Measurements from ENCODE around the gene PTMA. TPM values are rescaled to one million over a fixed set of nuclear protein-coding genes. Genes with fewer than 3 reads are reported as not detected.
A peak's percentile ranks its signal among the peaks of the same experiment; 100 is the strongest.

The PTMA gene
- total and polyA plus RNA-seq, 9 of the 15 experiments (the other 6 are each of a cell fraction or from before 2014, with no cell fraction given), result 429 to 2,322 (median 1,578) TPM

- TF ChIP-seq E2F3 (CRISPR knock-in tag; IDR thresholded peaks at IDR 0.05), result 0 out of 2 replicates have a peak, but pooled peaks have one; percentile 42
- no peak for TF ChIP-seq DPF2 (IDR thresholded peaks at IDR 0.05)
- TF ChIP-seq ZNF408 (CRISPR knock-in tag; IDR thresholded peaks at IDR 0.05; ENCODE audit: low read depth), result no peak
- peak in 1 of 2 experiments; percentile 47; a peak in 1 of 4 replicates for TF ChIP-seq SRF (CRISPR knock-in tag; IDR thresholded peaks at IDR 0.05)
- TF ChIP-seq, protein P1, sequence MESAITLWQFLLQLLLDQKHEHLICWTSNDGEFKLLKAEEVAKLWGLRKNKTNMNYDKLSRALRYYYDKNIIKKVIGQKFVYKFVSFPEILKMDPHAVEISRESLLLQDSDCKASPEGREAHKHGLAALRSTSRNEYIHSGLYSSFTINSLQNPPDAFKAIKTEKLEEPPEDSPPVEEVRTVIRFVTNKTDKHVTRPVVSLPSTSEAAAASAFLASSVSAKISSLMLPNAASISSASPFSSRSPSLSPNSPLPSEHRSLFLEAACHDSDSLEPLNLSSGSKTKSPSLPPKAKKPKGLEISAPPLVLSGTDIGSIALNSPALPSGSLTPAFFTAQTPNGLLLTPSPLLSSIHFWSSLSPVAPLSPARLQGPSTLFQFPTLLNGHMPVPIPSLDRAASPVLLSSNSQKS (CRISPR knock-in tag; IDR thresholded peaks at IDR 0.05), result no peak
- no peak for TF ChIP-seq ZNF398 (CRISPR knock-in tag; IDR thresholded peaks at IDR 0.05)
- TF ChIP-seq ELF4 (CRISPR knock-in tag; IDR thresholded peaks at IDR 0.05), result no peak
- TF ChIP-seq, protein P2, sequence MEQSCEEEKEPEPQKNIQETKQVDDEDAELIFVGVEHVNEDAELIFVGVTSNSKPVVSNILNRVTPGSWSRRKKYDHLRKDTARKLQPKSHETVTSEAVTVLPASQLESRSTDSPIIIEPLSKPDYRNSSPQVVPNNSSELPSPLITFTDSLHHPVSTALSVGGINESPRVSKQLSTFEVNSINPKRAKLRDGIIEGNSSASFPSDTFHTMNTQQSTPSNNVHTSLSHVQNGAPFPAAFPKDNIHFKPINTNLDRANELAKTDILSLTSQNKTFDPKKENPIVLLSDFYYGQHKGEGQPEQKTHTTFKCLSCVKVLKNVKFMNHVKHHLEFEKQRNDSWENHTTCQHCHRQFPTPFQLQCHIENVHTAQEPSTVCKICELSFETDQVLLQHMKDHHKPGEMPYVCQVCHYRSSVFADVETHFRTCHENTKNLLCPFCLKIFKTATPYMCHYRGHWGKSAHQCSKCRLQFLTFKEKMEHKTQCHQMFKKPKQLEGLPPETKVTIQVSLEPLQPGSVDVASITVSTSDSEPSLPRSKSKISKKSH (CRISPR knock-in tag; IDR thresholded peaks at IDR 0.05), result no peak
- TF ChIP-seq ZBTB9 (CRISPR knock-in tag; IDR thresholded peaks at IDR 0.05), result 0 out of 2 replicates have a peak, but pooled peaks have one; percentile 61
- no peak for TF ChIP-seq CBFB (CRISPR knock-in tag; IDR thresholded peaks at IDR 0.05)
- no peak for TF ChIP-seq PTRF (tag; IDR thresholded peaks at IDR 0.05)
- TF ChIP-seq, protein P3, sequence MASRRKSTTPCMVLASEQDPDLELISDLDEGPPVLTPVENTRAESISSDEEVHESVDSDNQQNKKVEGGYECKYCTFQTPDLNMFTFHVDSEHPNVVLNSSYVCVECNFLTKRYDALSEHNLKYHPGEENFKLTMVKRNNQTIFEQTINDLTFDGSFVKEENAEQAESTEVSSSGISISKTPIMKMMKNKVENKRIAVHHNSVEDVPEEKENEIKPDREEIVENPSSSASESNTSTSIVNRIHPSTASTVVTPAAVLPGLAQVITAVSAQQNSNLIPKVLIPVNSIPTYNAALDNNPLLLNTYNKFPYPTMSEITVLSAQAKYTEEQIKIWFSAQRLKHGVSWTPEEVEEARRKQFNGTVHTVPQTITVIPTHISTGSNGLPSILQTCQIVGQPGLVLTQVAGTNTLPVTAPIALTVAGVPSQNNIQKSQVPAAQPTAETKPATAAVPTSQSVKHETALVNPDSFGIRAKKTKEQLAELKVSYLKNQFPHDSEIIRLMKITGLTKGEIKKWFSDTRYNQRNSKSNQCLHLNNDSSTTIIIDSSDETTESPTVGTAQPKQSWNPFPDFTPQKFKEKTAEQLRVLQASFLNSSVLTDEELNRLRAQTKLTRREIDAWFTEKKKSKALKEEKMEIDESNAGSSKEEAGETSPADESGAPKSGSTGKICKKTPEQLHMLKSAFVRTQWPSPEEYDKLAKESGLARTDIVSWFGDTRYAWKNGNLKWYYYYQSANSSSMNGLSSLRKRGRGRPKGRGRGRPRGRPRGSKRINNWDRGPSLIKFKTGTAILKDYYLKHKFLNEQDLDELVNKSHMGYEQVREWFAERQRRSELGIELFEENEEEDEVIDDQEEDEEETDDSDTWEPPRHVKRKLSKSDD (conservative IDR thresholded peaks at IDR 0.05; ENCODE audit: low read length), result no peak
- TF ChIP-seq SNIP1 (IDR thresholded peaks at IDR 0.05; ENCODE audit: low read depth), result peak; percentile 39; the same call in 1 of the 2 replicates
- no peak for TF ChIP-seq BRF1 (IDR thresholded peaks at IDR 0.05; ENCODE audit: borderline replicate concordance, extremely low read depth, insufficient read length)
- no peak for TF ChIP-seq CBX3 (IDR thresholded peaks at IDR 0.05; ENCODE audit: borderline replicate concordance in 1 of 2, low read length in 2 of 2)
- no peak for TF ChIP-seq ZNF316 (IDR thresholded peaks at IDR 0.05)
- TF ChIP-seq MECOM (CRISPR knock-in tag; IDR thresholded peaks at IDR 0.05), result no peak
These were observed at the start of gene PTMA (continued) for GRCh38 chr2:231707927-231708772.

All from K562 (cell line).